GM12878 (cell line): ENCODE measurements around the gene ASH1L. TPM values are rescaled to one million over a fixed set of nuclear protein-coding genes. Genes with fewer than 3 reads are reported as not detected.

ENCODE experiments used
- ATF7 ChIP-seq: fragments of 450-650 bp; IDR thresholded peaks from 2 replicates; pipeline ENCODE4 v1.6.1; 2016; ENCODE audit warnings: low read depth, mild to moderate bottlenecking
- CHD2 ChIP-seq: IDR thresholded peaks from 2 replicates; pipeline ENCODE4 v1.6.1; 2011; ENCODE audit warnings: low read depth, low read length, improper control_type of control experiment, borderline replicate concordance
- HDAC2 ChIP-seq: fragments of 200-600 bp; sonication (generic); IDR thresholded peaks from 2 replicates; pipeline ENCODE4 v1.6.1; 2017
- LARP7 ChIP-seq: fragments of 450-650 bp; IDR thresholded peaks from 2 replicates; pipeline ENCODE4 v1.6.1; 2017; ENCODE audit warnings: mild to moderate bottlenecking
- NFYA ChIP-seq: IDR thresholded peaks from 2 replicates; pipeline ENCODE4 v1.6.1; 2011; ENCODE audit warnings: low read depth, mild to moderate bottlenecking, low read length, improper control_type of control experiment, borderline replicate concordance
- NFYB ChIP-seq: IDR thresholded peaks from 2 replicates; pipeline ENCODE4 v1.6.1; 2011; ENCODE audit warnings: low read depth, mild to moderate bottlenecking, low read length, improper control_type of control experiment, moderate library complexity; ENCODE audit not compliant: insufficient read depth
- NR2F1 ChIP-seq: fragments of 450-650 bp; conservative IDR thresholded peaks from 2 replicates; pipeline ENCODE4 v1.6.1; 2017; ENCODE audit warnings: mild to moderate bottlenecking
- NRF1 ChIP-seq: conservative IDR thresholded peaks from 2 replicates; pipeline ENCODE4 v1.6.1; 2011; ENCODE audit warnings: mild to moderate bottlenecking, low read depth, low read length, improper control_type of control experiment
- RB1 ChIP-seq: fragments of 450-650 bp; formaldehyde crosslinking; IDR thresholded peaks from 2 replicates; pipeline ENCODE4 v1.6.1; 2017; ENCODE audit warnings: mild to moderate bottlenecking, borderline replicate concordance
- RBBP5 ChIP-seq: fragments of 200-600 bp; sonication (generic); conservative IDR thresholded peaks from 2 replicates; pipeline ENCODE4 v1.6.1; 2016
- SIX5 ChIP-seq: IDR thresholded peaks from 2 replicates; pipeline ENCODE4 v1.6.1; 2011; ENCODE audit warnings: mild to moderate bottlenecking, low read depth, low read length, moderate library complexity; ENCODE audit not compliant: severe bottlenecking
- SP1 ChIP-seq: IDR thresholded peaks from one replicate; pipeline ENCODE4 v1.6.1; 2011; ENCODE audit warnings: low read depth, low read length
- YY1 ChIP-seq: IDR thresholded peaks from 2 replicates; pipeline ENCODE4 v1.6.1; 2011; ENCODE audit warnings: low read depth, mild to moderate bottlenecking, low read length
- polyA plus RNA-seq, 11 experiments: library from polyadenylated mRNA; depleted of rRNA in 4 of 11; unstranded in 6 of 11; stranded (reverse) in 5 of 11; fragments of >200 nt; fragmentation: Nextera tagmentation in 4 of 11; fragmentation: Illumina TruSeq in 1 of 11; extraction: Ambion mirVana in 4 of 11; extraction: Trizol in 1 of 11; gene quantifications; 1 replicate in 1 of 11; 2 replicates in 10 of 11; pipeline versions ENCODE4 v1.2.1 to v1.2.3, GENCODE V29; 2011 to 2016; ENCODE audit warnings: inconsistent platforms in 2 of 11, missing spikeins in 2 of 11, low read depth in 1 of 11
- total RNA-seq, 4 experiments: library from RNA; depleted of rRNA in 3 of 4; stranded (reverse); fragments of >200 nt in 3 of 4; fragmentation: Illumina TruSeq in 1 of 4; extraction: Trizol in 1 of 4; gene quantifications; 2 replicates each; pipeline versions ENCODE4 v1.2.1 to v1.2.3, GENCODE V29; 2013 to 2021
- TF ChIP-seq, protein P1 (sequence below): fragments of 450-650 bp; formaldehyde crosslinking; IDR thresholded peaks from 2 replicates; pipeline ENCODE4 v1.4.0; 2022; ENCODE audit warnings: mild to moderate bottlenecking, moderate library complexity
- TF ChIP-seq, protein P2 (sequence below): fragments of 450-650 bp; IDR thresholded peaks from 2 replicates; pipeline ENCODE4 v1.6.1; 2016; ENCODE audit warnings: mild to moderate bottlenecking
- TF ChIP-seq, protein P3 (sequence below): fragments of 450-650 bp; IDR thresholded peaks from 2 replicates; pipeline ENCODE4 v1.6.1; 2017; ENCODE audit warnings: low read depth, mild to moderate bottlenecking, moderate library complexity
- TF ChIP-seq, protein P4 (sequence below): IDR thresholded peaks from 2 replicates; pipeline ENCODE4 v1.6.1; 2011; ENCODE audit warnings: borderline replicate concordance, low read depth, mild to moderate bottlenecking, moderate library complexity, mixed read lengths, low read length; ENCODE audit not compliant: insufficient read depth; ENCODE audit errors: extremely low read length
- TF ChIP-seq, protein P5 (sequence below): fragments of 450-650 bp; formaldehyde crosslinking; IDR thresholded peaks from 2 replicates; pipeline ENCODE4 v1.5.0; 2022; ENCODE audit warnings: mild to moderate bottlenecking, missing genetic modification characterization

Gene ASH1L
- total and polyA plus RNA-seq, 10 of the 15 experiments (the other 5 are each of a cell fraction or from before 2014, with no cell fraction given) = 1.7 to 23.9 (median 16.6) TPM

DNA sequence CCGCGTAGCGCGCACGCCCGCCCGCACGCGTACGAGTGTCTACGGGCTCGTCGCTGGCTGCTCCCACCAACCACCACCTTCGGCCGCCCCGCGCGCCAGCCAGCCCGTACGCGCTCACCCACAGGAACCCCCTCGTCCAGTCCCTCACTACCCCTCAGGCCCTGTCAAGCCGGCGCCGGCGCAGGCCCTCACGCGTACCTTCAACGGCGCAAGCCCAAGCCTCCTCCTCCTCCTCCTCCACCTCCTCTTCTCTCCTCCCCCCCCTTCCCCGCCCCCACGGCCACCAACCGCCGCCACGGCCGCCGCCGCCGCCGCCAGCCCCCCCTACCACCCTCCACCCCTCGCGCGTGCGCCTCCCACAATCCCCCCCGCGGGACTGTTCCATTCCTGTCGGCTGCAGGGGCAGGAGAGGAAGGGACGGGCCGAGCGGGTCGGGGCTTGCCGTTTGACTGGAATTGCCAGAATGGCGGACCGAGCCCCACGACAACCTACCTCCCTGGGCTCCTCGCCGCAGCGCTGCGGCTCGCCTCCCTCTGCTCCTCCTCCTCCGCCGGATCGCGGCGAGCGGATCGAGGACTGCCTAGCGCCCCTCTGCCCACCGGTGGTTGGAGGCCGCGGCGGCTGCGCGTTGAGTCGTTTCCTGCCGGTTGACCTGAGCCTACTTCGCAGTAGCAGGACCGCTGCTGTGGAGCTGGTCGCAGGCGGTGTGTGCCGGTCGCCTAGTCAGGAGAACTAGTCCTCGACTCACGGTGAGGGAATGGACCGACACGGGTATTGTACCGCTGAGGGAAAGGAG is at the start of gene ASH1L (continued):
- TF ChIP-seq, protein P1, sequence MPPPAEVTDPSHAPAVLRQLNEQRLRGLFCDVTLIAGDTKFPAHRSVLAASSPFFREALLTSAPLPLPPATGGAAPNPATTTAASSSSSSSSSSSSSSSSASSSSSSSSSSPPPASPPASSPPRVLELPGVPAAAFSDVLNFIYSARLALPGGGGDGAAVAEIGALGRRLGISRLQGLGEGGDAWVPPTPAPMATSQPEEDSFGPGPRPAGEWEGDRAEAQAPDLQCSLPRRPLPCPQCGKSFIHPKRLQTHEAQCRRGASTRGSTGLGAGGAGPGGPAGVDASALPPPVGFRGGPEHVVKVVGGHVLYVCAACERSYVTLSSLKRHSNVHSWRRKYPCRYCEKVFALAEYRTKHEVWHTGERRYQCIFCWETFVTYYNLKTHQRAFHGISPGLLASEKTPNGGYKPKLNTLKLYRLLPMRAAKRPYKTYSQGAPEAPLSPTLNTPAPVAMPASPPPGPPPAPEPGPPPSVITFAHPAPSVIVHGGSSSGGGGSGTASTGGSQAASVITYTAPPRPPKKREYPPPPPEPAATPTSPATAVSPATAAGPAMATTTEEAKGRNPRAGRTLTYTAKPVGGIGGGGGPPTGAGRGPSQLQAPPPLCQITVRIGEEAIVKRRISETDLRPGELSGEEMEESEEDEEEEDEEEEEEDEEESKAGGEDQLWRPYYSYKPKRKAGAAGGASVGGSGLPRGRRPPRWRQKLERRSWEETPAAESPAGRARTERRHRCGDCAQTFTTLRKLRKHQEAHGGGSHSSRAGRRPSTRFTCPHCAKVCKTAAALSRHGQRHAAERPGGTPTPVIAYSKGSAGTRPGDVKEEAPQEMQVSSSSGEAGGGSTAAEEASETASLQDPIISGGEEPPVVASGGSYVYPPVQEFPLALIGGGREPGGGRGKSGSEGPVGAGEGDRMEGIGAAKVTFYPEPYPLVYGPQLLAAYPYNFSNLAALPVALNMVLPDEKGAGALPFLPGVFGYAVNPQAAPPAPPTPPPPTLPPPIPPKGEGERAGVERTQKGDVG (CRISPR knock-in tag) = no peak
- TF ChIP-seq ATF7 (peak; percentile 99), LARP7 (peak; percentile 89), NR2F1 (peak; percentile 77), RBBP5 (no peak), NFYA (no peak), SIX5 (peak; percentile 37), CHD2 (0 out of 2 replicates have a peak, but pooled peaks have one; percentile 3), YY1 (peak; percentile 80), HDAC2 (no peak), RB1 (peak; percentile 89), NFYB (no peak), SP1 (peak; percentile 78), NRF1 (peak; percentile 52)
- TF ChIP-seq, protein P2, sequence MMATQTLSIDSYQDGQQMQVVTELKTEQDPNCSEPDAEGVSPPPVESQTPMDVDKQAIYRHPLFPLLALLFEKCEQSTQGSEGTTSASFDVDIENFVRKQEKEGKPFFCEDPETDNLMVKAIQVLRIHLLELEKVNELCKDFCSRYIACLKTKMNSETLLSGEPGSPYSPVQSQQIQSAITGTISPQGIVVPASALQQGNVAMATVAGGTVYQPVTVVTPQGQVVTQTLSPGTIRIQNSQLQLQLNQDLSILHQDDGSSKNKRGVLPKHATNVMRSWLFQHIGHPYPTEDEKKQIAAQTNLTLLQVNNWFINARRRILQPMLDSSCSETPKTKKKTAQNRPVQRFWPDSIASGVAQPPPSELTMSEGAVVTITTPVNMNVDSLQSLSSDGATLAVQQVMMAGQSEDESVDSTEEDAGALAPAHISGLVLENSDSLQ = 0 out of 2 replicates have a peak, but pooled peaks have one; percentile 11
- TF ChIP-seq, protein P3, sequence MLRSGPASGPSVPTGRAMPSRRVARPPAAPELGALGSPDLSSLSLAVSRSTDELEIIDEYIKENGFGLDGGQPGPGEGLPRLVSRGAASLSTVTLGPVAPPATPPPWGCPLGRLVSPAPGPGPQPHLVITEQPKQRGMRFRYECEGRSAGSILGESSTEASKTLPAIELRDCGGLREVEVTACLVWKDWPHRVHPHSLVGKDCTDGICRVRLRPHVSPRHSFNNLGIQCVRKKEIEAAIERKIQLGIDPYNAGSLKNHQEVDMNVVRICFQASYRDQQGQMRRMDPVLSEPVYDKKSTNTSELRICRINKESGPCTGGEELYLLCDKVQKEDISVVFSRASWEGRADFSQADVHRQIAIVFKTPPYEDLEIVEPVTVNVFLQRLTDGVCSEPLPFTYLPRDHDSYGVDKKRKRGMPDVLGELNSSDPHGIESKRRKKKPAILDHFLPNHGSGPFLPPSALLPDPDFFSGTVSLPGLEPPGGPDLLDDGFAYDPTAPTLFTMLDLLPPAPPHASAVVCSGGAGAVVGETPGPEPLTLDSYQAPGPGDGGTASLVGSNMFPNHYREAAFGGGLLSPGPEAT = peak; percentile 97
- TF ChIP-seq, protein P4, sequence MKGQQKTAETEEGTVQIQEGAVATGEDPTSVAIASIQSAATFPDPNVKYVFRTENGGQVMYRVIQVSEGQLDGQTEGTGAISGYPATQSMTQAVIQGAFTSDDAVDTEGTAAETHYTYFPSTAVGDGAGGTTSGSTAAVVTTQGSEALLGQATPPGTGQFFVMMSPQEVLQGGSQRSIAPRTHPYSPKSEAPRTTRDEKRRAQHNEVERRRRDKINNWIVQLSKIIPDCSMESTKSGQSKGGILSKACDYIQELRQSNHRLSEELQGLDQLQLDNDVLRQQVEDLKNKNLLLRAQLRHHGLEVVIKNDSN = no peak
- TF ChIP-seq, protein P5, sequence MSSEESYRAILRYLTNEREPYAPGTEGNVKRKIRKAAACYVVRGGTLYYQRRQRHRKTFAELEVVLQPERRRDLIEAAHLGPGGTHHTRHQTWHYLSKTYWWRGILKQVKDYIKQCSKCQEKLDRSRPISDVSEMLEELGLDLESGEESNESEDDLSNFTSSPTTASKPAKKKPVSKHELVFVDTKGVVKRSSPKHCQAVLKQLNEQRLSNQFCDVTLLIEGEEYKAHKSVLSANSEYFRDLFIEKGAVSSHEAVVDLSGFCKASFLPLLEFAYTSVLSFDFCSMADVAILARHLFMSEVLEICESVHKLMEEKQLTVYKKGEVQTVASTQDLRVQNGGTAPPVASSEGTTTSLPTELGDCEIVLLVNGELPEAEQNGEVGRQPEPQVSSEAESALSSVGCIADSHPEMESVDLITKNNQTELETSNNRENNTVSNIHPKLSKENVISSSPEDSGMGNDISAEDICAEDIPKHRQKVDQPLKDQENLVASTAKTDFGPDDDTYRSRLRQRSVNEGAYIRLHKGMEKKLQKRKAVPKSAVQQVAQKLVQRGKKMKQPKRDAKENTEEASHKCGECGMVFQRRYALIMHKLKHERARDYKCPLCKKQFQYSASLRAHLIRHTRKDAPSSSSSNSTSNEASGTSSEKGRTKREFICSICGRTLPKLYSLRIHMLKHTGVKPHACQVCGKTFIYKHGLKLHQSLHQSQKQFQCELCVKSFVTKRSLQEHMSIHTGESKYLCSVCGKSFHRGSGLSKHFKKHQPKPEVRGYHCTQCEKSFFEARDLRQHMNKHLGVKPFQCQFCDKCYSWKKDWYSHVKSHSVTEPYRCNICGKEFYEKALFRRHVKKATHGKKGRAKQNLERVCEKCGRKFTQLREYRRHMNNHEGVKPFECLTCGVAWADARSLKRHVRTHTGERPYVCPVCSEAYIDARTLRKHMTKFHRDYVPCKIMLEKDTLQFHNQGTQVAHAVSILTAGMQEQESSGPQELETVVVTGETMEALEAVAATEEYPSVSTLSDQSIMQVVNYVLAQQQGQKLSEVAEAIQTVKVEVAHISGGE (CRISPR knock-in tag) = no peak
